ENCODE measurements around the gene ZNF285. TPM values are rescaled to one million over a fixed set of nuclear protein-coding genes. Genes with fewer than 3 reads are reported as not detected.
A peak's percentile ranks its signal among the peaks of the same experiment; 100 is the strongest.
"Not testable (repeated sequence)": the region's sequence is repeated elsewhere in the genome, so short reads cannot be mapped to it uniquely, and the experiment has no call there.

The ZNF285 gene
- 1 to 10 TPM; 1.2 to 2.4 (median 1.5) TPM for total RNA-seq (2021; fragmentation: NEBNext Ultra II Directional; extraction: Animal tissue kit (Norgen Biotek cat#: 25700))
- long read RNA-seq, full-length matches to known transcripts = 1 of 2 reads
- long read RNA-seq, partial matches to known transcripts = 0 of 2 reads
- long read RNA-seq, other reads (novel, unspliced or antisense) = 1 of 2 reads

GRCh38 chr19:44401139-44402115, at the start of gene ZNF285:
Gene ZNF285 (minus strand): TSS chr19:44401608. CDS start chr19:44397213, 4,395 bp downstream.
- peaks cover 3% of the 10 kb centered on the region; the same call in 1 of the 2 replicates for H3K27me3 Mint-ChIP-seq (ENCODE audit: insufficient read depth)
- H3K27ac Mint-ChIP-seq = peak within 1 kb of the TSS; percentile 66
- H3K4me1 Mint-ChIP-seq (ENCODE audit: low read depth) = peaks cover 14% of the 10 kb centered on the region
- peaks cover 4% of the 10 kb centered on the region for H3K9me3 Mint-ChIP-seq
- peak within 1 kb of the TSS; percentile 94 for H3K4me3 Mint-ChIP-seq
- no peak for TF ChIP-seq CTCF (IDR thresholded peaks at IDR 0.05)
- peaks cover 4% of the 10 kb centered on the region for H3K36me3 Mint-ChIP-seq (ENCODE audit: low read depth)
- peak; percentile 96 for DNase-seq

GRCh38 chr19:44447916-44448674, 46.7 kb upstream of the ZNF285 start, which contains the start of gene ZNF229:
Gene ZNF229 (minus strand): TSS chr19:44448472. CDS start chr19:44442847, 5,625 bp downstream.
- Mint-ChIP-seq H3K4me3 (peak within 1 kb of the TSS; percentile 97), H3K4me1 (ENCODE audit: low read depth) (peaks cover 22% of the 10 kb centered on the region), H3K9me3 (peaks cover 64% of the 10 kb centered on the region), H3K36me3 (ENCODE audit: low read depth) (peaks cover 68% of the 10 kb centered on the region), H3K27ac (peak within 1 kb of the TSS; percentile 95), H3K27me3 (ENCODE audit: insufficient read depth) (peaks cover 5% of the 10 kb centered on the region)
- peak; percentile 88 for DNase-seq
- no peak for TF ChIP-seq CTCF (IDR thresholded peaks at IDR 0.05)

- H3K27me3 Mint-ChIP-seq (ENCODE audit: insufficient read depth) = no peaks in the 10 kb centered on the region; the same call in 1 of the 2 replicates
- no peak overlapping the region for H3K4me3 Mint-ChIP-seq
- no peak for DNase-seq
- H3K36me3 Mint-ChIP-seq (ENCODE audit: low read depth) = peaks cover 90% of the 10 kb centered on the region
- no peak for TF ChIP-seq CTCF (IDR thresholded peaks at IDR 0.05)
- peaks cover 43% of the 10 kb centered on the region for H3K9me3 Mint-ChIP-seq
- no peak overlapping the region for H3K27ac Mint-ChIP-seq
- H3K4me1 Mint-ChIP-seq (ENCODE audit: low read depth) = no peaks in the 10 kb centered on the region
These were observed 37.0 kb upstream of the ZNF285 start for GRCh38 chr19:44438441-44438840.

- H3K27me3 Mint-ChIP-seq (ENCODE audit: insufficient read depth) = no peaks in the 10 kb centered on the region; the same call in 1 of the 2 replicates
- no peak overlapping the region for H3K27ac Mint-ChIP-seq
- no peak for TF ChIP-seq CTCF (IDR thresholded peaks at IDR 0.05)
- no peak overlapping the region for H3K4me3 Mint-ChIP-seq
- peaks cover 91% of the 10 kb centered on the region for H3K36me3 Mint-ChIP-seq (ENCODE audit: low read depth)
- DNase-seq = no peak
- H3K9me3 Mint-ChIP-seq = peaks cover 61% of the 10 kb centered on the region
- H3K4me1 Mint-ChIP-seq (ENCODE audit: low read depth) = peaks cover 10% of the 10 kb centered on the region
These were observed 34.0 kb upstream of the ZNF285 start for GRCh38 chr19:44435441-44435840.

- H3K9me3 Mint-ChIP-seq = peaks cover 90% of the 10 kb centered on the region
- no peak overlapping the region for H3K27ac Mint-ChIP-seq
- H3K36me3 Mint-ChIP-seq (ENCODE audit: low read depth) = peaks cover 92% of the 10 kb centered on the region
- peaks cover 10% of the 10 kb centered on the region for H3K4me1 Mint-ChIP-seq (ENCODE audit: low read depth)
- no peaks in the 10 kb centered on the region for H3K27me3 Mint-ChIP-seq (ENCODE audit: insufficient read depth)
- DNase-seq = no peak
- no peak for TF ChIP-seq CTCF (IDR thresholded peaks at IDR 0.05)
- H3K4me3 Mint-ChIP-seq = no peak overlapping the region
These were observed 29.5 kb upstream of the ZNF285 start for GRCh38 chr19:44430956-44431355.

- not testable (repeated sequence) for H3K27ac Mint-ChIP-seq; DNase-seq; H3K4me3 Mint-ChIP-seq; H3K27me3 Mint-ChIP-seq (ENCODE audit: insufficient read depth); H3K4me1 Mint-ChIP-seq (ENCODE audit: low read depth)
- H3K9me3 Mint-ChIP-seq = peaks cover 32% of the 10 kb centered on the region
- peaks cover 18% of the 10 kb centered on the region for H3K36me3 Mint-ChIP-seq (ENCODE audit: low read depth)
These were observed 14.1 kb upstream of the ZNF285 start for GRCh38 chr19:44415553-44415952.

- DNase-seq; H3K27me3 Mint-ChIP-seq (ENCODE audit: insufficient read depth); H3K9me3 Mint-ChIP-seq; H3K4me1 Mint-ChIP-seq (ENCODE audit: low read depth); H3K4me3 Mint-ChIP-seq; H3K27ac Mint-ChIP-seq: not testable (repeated sequence)
- H3K36me3 Mint-ChIP-seq (ENCODE audit: low read depth) = peaks cover 38% of the 10 kb centered on the region
These were observed 12.1 kb downstream of the ZNF285 start for GRCh38 chr19:44389268-44389667.

Data from HFFc6 (cell line).